Measurements from ENCODE around the gene EPS8.
"Not testable (repeated sequence)": the region's sequence is repeated elsewhere in the genome, so short reads cannot be mapped to it uniquely, and the experiment has no call there.

EPS8 gene

GRCh38 chr12:15757553-15758255 is 31.5 kb downstream of the EPS8 start:
- DNase-seq (ENCODE audit: low read depth, low spot score): no peak

DNA sequence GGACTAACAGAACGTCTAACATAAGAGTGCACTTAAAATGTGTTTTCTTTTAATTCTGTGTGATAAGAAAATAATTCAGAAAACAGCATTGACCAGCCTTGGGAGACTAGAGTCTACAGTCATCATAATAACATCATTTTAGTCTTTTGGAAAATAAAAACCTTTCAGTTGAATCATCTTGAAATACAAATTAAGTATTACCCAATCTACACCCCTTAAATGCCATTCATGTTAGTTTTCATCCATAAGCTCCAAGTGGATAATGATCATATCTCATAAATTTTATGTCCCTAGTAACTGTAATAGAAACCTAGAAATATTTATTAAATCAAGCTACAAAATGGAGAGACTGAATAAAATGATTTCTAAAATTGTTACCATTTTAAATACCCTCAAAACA is 32.4 kb downstream of the EPS8 start:
- DNase-seq (ENCODE audit: low read depth, low spot score): no peak

DNA sequence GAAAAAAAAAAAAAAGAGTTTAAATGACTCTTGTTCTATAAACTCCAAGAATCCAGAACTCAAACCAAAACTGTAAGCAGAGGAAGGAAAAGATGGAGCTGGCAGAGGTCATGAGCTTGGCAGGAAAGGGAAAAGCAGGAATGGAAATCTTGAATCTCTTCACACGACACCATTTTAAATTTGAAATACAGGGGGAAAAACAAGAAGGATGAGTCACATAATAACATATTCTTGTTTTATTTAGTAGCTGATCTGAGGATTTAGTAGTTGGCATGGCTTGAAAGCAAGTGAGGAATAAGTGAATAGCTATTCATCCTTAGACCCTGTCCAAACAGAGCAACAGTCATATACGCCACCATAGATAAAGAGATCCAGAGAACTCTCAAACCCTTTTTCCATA is 35.0 kb downstream of the EPS8 start:
- DNase-seq (ENCODE audit: low read depth, low spot score): no peak

DNA sequence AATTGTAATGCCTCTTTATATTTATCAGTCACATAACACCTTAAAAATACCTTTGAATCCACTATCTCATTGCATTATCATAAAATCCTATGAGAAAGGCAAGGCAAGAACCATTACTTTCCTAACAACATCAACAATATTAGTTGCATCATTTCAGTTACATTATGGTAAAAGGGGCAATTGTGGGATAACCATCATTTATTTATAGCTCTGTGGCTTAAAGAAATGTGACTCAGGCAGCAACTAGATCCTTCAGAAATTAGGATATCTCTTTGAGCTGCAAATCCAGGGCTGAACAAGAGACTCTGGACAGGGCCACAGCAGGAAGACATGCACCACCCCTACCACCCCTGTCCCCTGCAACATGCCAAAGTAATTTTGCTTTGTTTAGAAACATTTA is 36.4 kb downstream of the EPS8 start:
- no peak for DNase-seq (ENCODE audit: low read depth, low spot score)

- DNase-seq (ENCODE audit: low read depth, low spot score): no peak
These were observed 37.4 kb downstream of the EPS8 start for GRCh38 chr12:15751741-15752140.

GRCh38 chr12:15749937-15750336 is 39.3 kb downstream of the EPS8 start:
- DNase-seq (ENCODE audit: low read depth, low spot score): no peak

DNA sequence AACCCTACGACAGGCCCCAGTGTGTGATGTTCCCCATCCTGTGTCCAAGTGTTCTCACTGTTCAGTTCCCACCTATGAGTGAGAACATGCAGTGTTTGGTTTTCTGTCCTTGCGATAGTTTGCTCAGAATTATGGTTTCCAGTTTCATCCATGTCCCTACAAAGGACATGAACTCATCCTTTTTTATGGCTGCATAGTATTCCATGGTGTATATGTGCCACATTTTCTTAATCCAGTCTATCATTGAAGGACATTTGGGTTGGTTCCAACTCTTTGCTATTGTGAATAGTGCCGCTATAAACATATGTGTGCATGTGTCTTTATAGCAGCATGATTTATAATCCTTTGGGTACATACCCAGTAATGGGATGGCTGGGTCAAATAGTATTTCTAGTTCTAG is 47.3 kb downstream of the EPS8 start:
- DNase-seq (ENCODE audit: low read depth, low spot score): not testable (repeated sequence)

DNA sequence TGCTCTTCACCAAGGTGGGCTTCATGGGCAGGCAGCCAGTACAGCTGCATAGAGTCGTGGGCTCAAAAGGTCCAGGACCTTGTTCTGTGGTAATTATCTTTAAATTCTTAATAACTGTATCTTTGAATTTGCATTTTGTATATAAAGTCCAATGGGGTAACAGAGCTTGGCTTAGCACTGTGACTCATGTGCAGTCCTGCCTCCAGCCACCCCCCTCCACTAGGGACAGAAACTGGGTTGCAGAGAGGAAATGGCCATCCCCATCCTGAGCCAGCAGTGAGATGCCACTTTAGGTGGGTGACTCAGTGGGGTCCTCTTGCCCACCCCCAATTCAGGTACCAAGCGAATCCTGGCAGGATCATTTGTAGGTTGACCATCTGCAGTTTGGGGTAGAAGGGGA is 48.1 kb downstream of the EPS8 start:
- no peak for DNase-seq (ENCODE audit: low read depth, low spot score)

DNA sequence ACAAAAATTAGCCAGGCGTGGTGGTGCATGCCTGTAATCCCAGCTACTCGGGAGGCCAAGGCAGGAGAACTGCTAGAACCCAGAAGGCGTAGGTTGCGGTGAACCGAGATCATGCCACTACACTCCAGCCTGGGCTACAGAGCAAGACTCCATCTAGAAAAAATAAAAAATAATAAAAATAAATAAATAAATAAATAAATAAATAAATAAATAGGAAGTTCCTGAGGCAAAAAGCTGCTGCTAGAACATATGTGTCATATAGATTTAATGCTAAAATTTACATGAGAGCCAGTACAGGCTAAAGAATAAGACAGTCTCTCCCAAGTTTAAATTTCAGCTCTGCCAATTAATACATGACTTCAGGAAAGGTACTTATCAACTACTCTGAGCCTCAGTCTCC is 48.8 kb downstream of the EPS8 start:
- not testable (repeated sequence) for DNase-seq (ENCODE audit: low read depth, low spot score)

GRCh38 chr12:15738438-15739015 is 50.7 kb downstream of the EPS8 start:
- DNase-seq (ENCODE audit: low read depth, low spot score): no peak

GRCh38 chr12:15735837-15736615 is 53.2 kb downstream of the EPS8 start:
- no peak for DNase-seq (ENCODE audit: low read depth, low spot score)

- DNase-seq (ENCODE audit: low read depth, low spot score): no peak
These were observed 56.1 kb downstream of the EPS8 start for GRCh38 chr12:15733136-15733535.

DNA sequence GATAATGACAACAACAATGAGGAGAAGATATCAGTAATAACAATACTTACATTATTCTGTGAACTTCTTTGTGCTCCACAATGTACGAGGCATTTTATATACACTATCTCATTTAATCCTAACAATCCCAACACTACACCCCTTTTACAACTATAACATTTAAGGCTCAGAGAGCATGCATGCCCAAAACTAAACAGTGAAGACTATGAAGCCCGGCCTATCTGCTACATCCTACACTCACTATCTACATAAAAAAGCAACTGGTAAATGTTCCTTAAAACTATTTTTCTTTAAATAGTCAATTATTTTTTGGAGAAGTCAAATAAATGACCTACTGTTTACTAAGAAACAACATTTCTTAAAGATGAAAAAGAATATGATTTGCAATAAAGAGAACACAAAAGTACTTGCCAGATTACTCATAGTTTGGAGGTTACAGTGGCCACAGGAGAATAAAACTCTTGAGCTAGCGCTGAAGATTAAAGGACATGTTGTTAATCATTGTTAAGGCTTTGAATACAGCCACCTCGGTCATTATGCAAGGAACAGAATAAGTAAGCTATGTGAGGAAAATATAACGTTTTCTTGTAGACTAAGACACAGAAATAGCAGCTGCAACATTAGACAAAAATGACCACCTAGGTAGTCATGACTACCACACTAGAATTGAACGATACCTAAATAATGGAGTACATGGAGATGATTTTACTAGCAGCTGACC is 56.7 kb downstream of the EPS8 start:
- no peak for DNase-seq (ENCODE audit: low read depth, low spot score)

- DNase-seq (ENCODE audit: low read depth, low spot score): no peak
These were observed 57.2 kb downstream of the EPS8 start for GRCh38 chr12:15731940-15732339.

DNA sequence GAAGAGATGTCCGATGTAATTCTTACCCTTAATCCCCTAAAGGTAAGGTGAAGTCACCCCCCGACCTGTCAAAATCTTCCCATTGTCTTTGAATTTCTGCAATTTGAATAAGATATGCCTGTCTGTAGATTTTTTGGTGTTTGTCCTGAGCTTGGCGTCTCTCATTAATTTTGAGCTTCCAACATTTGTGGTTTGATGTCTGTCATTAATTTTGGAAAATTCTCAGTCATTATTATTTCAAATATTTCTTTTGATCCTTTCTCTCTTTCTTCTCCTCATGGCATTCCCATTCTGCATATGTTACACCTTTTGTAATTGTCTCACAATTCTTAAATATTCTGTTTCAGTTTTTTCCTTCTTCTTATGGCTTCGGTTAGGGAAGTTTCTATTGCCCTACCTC is 60.1 kb downstream of the EPS8 start:
- DNase-seq (ENCODE audit: low read depth, low spot score): no peak

- DNase-seq (ENCODE audit: low read depth, low spot score): no peak
These were observed 61.0 kb downstream of the EPS8 start for GRCh38 chr12:15728118-15728598.

DNA sequence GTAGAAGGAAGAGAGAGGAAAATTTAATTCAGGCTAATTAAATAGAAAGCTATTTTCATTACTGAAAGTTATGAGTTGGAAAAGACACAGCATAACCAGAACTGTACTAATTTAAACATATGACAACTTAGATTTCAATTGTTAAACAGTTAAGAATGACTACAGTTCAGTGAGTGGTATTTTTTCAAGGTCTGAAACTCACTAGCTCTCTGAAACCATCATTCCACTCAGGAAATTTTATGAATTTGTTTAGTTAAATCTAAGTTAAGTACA is 62.4 kb downstream of the EPS8 start:
- DNase-seq (ENCODE audit: low read depth, low spot score): no peak

DNA sequence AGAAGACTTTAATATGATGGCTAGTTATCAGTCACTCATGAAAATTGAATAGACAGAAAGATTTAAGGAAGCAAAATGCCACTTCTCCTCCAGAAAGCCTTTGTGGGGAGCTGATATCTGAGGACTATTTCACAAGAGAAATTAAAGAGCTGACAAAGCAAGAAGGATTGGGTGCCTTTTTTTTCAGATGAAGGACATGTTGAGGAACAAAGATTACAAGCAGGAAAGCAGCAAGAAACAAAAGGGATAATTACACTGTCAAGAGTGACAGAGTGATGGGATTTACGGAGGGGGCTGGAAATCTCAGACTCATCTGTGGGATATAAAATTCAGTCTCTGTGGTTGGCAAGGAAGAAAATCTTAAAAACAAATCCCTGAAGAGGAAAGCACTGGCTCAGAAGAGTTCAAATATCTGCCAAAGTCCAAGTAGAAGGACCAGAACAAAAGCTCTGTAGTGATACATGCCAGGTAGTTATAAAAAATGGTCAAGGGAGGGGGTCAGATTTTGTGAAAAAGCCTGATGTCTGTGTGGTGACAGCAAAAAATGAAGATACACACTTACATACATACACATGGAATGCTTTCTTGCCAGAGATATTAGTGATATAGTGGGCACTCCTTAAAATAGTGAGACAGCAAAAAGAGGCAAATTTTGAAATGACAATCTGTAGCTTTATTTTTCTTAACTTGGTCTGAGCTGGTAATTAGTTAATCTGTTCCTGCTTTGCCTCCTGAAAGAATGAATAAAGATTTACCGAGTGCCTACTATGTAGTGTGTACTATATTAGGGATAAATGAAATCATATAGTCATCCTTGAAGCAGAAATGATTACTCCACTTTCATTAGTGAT is 62.9 kb downstream of the EPS8 start:
- no peak for DNase-seq (ENCODE audit: low read depth, low spot score)

- no peak for DNase-seq (ENCODE audit: low read depth, low spot score)
These were observed 66.2 kb downstream of the EPS8 start for GRCh38 chr12:15722951-15723350.

- no peak for DNase-seq (ENCODE audit: low read depth, low spot score)
These were observed 67.7 kb downstream of the EPS8 start for GRCh38 chr12:15721316-15722115.

- no peak for DNase-seq (ENCODE audit: low read depth, low spot score)
These were observed 68.9 kb downstream of the EPS8 start for GRCh38 chr12:15720295-15720694.

Measured in activated CD4-positive, CD25-positive, alpha-beta regulatory T cell treated with anti-CD3 and anti-CD28 coated beads, Interleukin-2, amount 50 U/mL, for 16 hours (primary cell).